GM18870 (cell line): ENCODE results near the gene SMYD3.

Experiments used
- ATAC-seq: cut with Tn5 transposase; IDR thresholded peaks from one replicate; pipeline ENCODE4 v1.9.1; 2021; ENCODE audit warnings: moderate library complexity; ENCODE audit not compliant: unreplicated experiment

The SMYD3 gene

GRCh38 chr1:246122071-246122470, 385.0 kb downstream of the SMYD3 start:
- no peak for ATAC-seq

DNA sequence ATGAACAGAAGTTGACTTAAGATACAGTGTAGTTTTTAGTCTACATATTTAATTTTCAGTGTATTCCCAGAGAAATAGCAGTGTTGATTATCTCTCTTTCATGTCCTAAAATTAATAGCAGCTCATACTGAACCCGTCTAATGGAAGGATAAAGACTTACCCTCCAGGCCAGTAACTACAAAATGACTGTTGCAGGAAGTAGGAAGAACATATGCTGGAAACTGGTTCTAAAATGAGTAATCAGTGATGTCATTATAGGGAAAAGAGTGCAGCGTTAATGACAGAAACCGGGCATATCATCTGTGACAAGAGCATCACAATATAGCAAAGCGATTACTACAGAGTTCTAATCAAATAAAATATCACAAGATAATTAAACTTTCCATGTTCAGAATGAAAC, 385.5 kb downstream of the SMYD3 start:
- no peak for ATAC-seq

- peak; percentile 84 for ATAC-seq
Measured at GRCh38 chr1:246117066-246117791, 389.9 kb downstream of the SMYD3 start.

DNA sequence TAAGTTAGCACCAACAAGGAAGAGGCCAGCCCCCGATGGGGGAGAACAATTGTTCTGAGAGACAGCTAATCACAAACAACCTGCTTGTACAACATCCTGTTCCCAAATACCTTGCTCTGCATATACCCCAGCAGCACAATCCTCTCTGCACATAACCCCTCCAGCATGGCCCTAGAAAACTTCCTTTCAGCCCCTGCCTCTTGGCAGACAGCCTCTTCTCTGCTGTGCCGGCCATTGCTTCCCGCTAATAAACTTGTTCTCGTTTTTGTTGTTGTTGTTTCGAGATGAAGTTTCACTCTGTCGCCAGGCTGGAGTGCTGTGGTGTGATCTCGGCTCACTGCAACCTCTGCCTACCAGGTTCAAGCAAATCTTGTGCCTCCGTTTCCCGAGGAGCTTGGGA, 392.7 kb downstream of the SMYD3 start:
- ATAC-seq: no peak

GRCh38 chr1:246113555-246114095, 393.5 kb downstream of the SMYD3 start:
- no peak for ATAC-seq

- no peak for ATAC-seq
Measured at GRCh38 chr1:246111570-246111969, 395.5 kb downstream of the SMYD3 start.

DNA sequence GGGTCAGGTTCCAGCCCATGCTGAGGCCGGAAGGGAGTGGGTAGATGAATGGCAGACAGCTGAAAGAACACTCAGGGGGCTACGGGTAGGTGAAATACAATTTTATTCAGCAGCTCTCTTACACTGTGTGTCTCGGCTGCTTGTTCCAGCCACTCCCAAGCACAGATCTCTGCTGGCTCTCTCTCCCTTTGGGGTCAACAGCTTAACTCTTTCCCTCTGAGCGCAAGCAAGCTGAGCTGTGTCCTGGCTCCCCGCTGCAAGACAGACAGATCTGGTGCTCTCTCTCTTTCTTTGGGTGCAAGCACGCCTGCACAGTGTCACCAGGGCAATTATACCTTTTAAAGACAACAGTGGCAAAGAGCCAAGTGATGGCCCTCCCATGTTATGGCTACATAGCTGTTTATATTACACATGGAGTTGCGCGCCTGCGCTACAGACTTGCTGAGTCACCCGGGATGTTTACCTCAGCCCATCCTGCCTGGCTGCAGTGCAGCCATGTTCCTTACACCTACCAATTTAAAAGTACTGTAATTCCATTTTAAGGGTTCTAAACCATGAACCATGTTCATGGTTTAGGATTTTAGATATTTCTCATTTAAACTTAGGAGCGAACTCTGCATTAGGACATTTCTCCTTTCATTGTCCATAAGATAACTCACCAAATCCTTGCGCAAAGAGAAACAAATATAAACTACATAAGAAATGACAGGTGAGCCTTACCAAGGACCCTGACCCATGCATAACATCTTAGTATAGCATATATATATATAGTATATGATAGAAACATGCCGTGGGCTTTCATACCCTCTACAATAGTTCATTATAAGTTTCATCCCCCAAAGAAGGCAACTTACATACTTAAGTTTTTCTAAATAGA, 396.5 kb downstream of the SMYD3 start:
- no peak for ATAC-seq

- no peak for ATAC-seq
Measured at GRCh38 chr1:246108278-246108925, 398.7 kb downstream of the SMYD3 start.

GRCh38 chr1:246107516-246108277, 399.4 kb downstream of the SMYD3 start:
- no peak for ATAC-seq

DNA sequence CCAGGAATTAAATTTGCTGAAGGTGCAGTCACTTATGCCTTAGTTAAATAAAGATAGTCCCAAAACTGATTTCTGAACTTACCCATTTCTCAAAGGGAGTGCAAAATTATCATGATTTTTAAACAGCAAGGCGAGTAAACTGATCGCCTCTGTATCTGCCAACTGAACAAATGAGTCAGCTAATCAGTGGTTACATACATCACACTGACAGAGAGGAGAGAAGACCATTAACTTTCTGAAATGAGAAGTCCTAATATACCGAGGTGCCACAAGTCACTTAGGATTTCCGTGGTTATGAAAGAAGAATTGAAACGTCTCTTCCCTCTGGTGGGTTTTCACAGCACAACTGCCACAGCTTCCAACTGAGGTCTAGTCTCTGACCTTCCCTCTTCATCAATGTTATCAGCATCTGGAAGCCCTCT, 400.7 kb downstream of the SMYD3 start:
- peak; percentile 81 for ATAC-seq

GRCh38 chr1:246104927-246105326, 402.2 kb downstream of the SMYD3 start:
- ATAC-seq: no peak

GRCh38 chr1:246099570-246099969, 407.5 kb downstream of the SMYD3 start:
- ATAC-seq: no peak

- ATAC-seq: no peak
Measured at GRCh38 chr1:246096356-246096755, 410.7 kb downstream of the SMYD3 start.

- ATAC-seq: no peak
Measured at GRCh38 chr1:246095443-246095842, 411.6 kb downstream of the SMYD3 start.

- no peak for ATAC-seq
Measured at GRCh38 chr1:246093230-246093629, 413.8 kb downstream of the SMYD3 start.

DNA sequence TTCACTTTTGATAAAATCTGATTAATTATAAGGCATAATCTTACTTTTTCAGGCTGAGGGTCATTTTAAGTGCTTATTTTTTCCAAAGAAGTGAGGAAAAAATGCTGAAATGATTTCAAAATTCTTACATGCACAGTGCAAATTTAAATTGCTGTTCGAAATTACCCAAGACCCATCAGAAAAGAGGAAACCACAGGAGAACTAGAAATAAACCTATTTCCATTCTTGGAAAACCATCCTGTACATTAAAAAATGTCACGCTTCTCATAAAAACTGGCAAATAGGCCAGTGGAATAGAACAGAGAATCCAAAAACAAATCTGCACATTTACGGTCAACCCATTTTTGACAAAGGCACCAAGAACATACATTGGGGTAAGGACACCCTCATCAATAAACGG, 414.9 kb downstream of the SMYD3 start:
- ATAC-seq: no peak

- no peak for ATAC-seq
Measured at GRCh38 chr1:246091477-246091876, 415.6 kb downstream of the SMYD3 start.

GRCh38 chr1:246086191-246086590, 420.9 kb downstream of the SMYD3 start:
- no peak for ATAC-seq

GRCh38 chr1:246083416-246083815, 423.7 kb downstream of the SMYD3 start:
- ATAC-seq: no peak

GRCh38 chr1:246081856-246082668, 425.0 kb downstream of the SMYD3 start:
- no peak for ATAC-seq
